Measurements from ENCODE around the gene FLT1. TPM values are rescaled to one million over a fixed set of nuclear protein-coding genes. Genes with fewer than 3 reads are reported as not detected.

FLT1 gene
- total and polyA plus RNA-seq, 7 experiments from 2014 or later: 1.7 to 2.7 (median 2.2) TPM

DNA sequence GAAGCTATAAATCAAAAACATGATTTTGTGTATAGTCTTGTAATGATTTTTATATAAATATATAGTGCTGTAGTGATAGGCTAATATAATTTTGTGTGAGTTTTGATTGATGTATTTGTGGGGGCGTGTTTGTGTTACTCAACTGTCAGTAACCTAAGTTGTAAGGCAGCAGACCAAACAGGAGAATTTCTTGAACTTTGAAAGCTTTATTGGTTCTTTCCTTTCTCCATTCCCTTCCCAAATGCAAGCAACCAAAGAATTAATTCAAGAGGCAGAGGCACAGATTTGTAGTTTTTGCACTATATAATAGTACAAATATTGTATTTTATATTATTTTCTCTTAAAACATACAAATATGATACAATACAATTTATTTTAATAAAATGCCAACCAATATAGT, 109.6 kb downstream of the FLT1 start:
- Histone ChIP-seq H3K4me1 (ENCODE audit: control insufficient read depth in 2 of 2, insufficient read depth in 2 of 2, low read length in 2 of 2) (no peaks in the 10 kb centered on the region), H3K27ac (ENCODE audit: low read depth, low read length) (no peak overlapping the region), H3K27me3 (ENCODE audit: control insufficient read depth in 2 of 2, insufficient read depth in 2 of 2, low read length in 2 of 2) (no peaks in the 10 kb centered on the region), H3K36me3 (ENCODE audit: control insufficient read depth in 2 of 3, insufficient read depth in 3 of 3, low read length in 3 of 3) (no peaks in the 10 kb centered on the region), H3K9me3 (ENCODE audit: control insufficient read depth in 2 of 3, low read length in 3 of 3) (no peaks in the 10 kb centered on the region), H3K4me3 (ENCODE audit: low read length) (no peak overlapping the region)
- intact Hi-C loops (cut with micrococcal nuclease): no loop called here
- DNase-seq (no peak), ATAC-seq (no peak)
- peaks cover 0 to 7% (median 0%) of the 10 kb centered on the region in 7 donors for H3K4me1 Mint-ChIP-seq
- peaks cover 0 to 12% (median 6%) of the 10 kb centered on the region in 5 donors for H3K36me3 Mint-ChIP-seq
- no peak overlapping the region for H3K4me3 Mint-ChIP-seq
- H3K27ac Mint-ChIP-seq: no peak overlapping the region
- no peaks in the 10 kb centered on the region for H3K9me3 Mint-ChIP-seq
- ChIA-PET CTCF (interaction anchor here (0.6 kb wide), 1 partner anchor 531 kb away, joined by 3 read pairs; no protein-coding TSS in a partner anchor), POLR2A (interaction anchor here (0.5 kb wide), 1 partner anchor 983 kb away, joined by 3 read pairs; no protein-coding TSS in a partner anchor)
- H3K27me3 Mint-ChIP-seq: peaks cover 0 to 19% (median 4%) of the 10 kb centered on the region in 5 donors

DNA sequence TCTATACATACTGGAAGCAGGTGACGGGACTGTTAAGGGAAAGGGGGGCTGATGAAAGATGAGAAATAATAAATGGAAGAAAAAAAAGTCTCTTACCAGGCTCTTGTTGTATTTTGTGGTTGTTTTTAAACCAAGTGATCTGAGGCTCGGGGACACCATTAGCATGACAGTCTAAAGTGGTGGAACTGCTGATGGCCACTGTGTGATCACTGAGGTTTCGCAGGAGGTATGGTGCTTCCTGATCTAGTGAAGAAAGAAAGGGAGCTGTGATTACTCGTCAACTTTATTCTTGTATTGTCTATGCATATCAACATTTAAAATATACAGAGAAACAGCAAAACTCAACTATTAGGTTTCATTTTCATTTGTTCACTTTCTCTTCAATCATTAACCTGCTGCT, 110.1 kb downstream of the FLT1 start:
- no peaks in the 10 kb centered on the region for H3K4me1 ChIP-seq (ENCODE audit: control insufficient read depth in 2 of 2, insufficient read depth in 2 of 2, low read length in 2 of 2)
- peaks cover 0 to 12% (median 6%) of the 10 kb centered on the region in 5 donors for H3K36me3 Mint-ChIP-seq
- H3K4me1 Mint-ChIP-seq: peaks cover 0 to 7% (median 0%) of the 10 kb centered on the region in 7 donors
- H3K27ac Mint-ChIP-seq: no peak overlapping the region
- POLR2A ChIA-PET: interaction anchor here (0.5 kb wide), 1 partner anchor 983 kb away, joined by 3 read pairs; no protein-coding TSS in a partner anchor
- no peak overlapping the region for H3K27ac ChIP-seq (ENCODE audit: low read depth, low read length)
- no peaks in the 10 kb centered on the region for H3K9me3 Mint-ChIP-seq
- no peak overlapping the region for H3K4me3 Mint-ChIP-seq
- intact Hi-C loops (cut with micrococcal nuclease): no loop called here
- no peaks in the 10 kb centered on the region for H3K27me3 ChIP-seq (ENCODE audit: control insufficient read depth in 2 of 2, insufficient read depth in 2 of 2, low read length in 2 of 2)
- peaks cover 0 to 17% (median 4%) of the 10 kb centered on the region in 5 donors for H3K27me3 Mint-ChIP-seq
- DNase-seq: no peak
- no peak for ATAC-seq
- CTCF ChIA-PET: no interaction called here
- H3K4me3 ChIP-seq (ENCODE audit: low read length): no peak overlapping the region
- no peaks in the 10 kb centered on the region for H3K9me3 ChIP-seq (ENCODE audit: control insufficient read depth in 2 of 3, low read length in 3 of 3)
- H3K36me3 ChIP-seq (ENCODE audit: control insufficient read depth in 2 of 3, insufficient read depth in 3 of 3, low read length in 3 of 3): no peaks in the 10 kb centered on the region

DNA sequence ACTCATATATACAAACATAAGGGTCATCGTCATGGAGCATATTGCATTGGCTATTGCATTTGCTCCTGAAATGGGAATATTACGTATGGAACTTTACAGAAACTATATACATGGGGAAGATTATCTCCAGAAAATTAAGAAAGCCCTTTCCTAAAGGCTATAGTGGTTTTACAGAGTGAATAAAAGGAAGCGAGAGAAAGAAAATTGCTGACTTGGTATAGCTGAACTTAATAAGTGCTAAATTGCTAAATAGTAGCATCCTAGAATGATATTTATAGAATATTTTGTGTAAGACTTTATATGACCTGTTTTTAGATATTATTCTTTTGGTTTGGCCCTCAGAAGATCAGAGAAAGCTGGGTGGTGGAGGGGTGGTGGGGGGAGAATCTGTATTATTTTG, 114.6 kb downstream of the FLT1 start:
- POLR2A ChIA-PET: no interaction called here
- Histone ChIP-seq H3K36me3 (ENCODE audit: control insufficient read depth in 2 of 3, insufficient read depth in 3 of 3, low read length in 3 of 3) (no peaks in the 10 kb centered on the region), H3K27ac (ENCODE audit: low read depth, low read length) (no peak overlapping the region), H3K4me1 (ENCODE audit: control insufficient read depth in 2 of 2, insufficient read depth in 2 of 2, low read length in 2 of 2) (no peaks in the 10 kb centered on the region), H3K4me3 (ENCODE audit: low read length) (no peak overlapping the region), H3K27me3 (ENCODE audit: control insufficient read depth in 2 of 2, insufficient read depth in 2 of 2, low read length in 2 of 2) (no peaks in the 10 kb centered on the region), H3K9me3 (ENCODE audit: control insufficient read depth in 2 of 3, low read length in 3 of 3) (no peaks in the 10 kb centered on the region)
- intact Hi-C loops (cut with micrococcal nuclease): no loop called here
- H3K36me3 Mint-ChIP-seq: peaks cover 0 to 12% (median 10%) of the 10 kb centered on the region in 5 donors
- H3K9me3 Mint-ChIP-seq: no peaks in the 10 kb centered on the region
- CTCF ChIA-PET: no interaction called here
- H3K27me3 Mint-ChIP-seq: peaks cover 2 to 26% (median 5%) of the 10 kb centered on the region in 5 donors
- H3K4me1 Mint-ChIP-seq: peaks cover 0 to 7% (median 0%) of the 10 kb centered on the region in 7 donors
- no peak overlapping the region for H3K4me3 Mint-ChIP-seq
- no peak overlapping the region for H3K27ac Mint-ChIP-seq
- ATAC-seq (no peak), DNase-seq (no peak)

- Histone ChIP-seq H3K27me3 (ENCODE audit: control insufficient read depth in 2 of 2, insufficient read depth in 2 of 2, low read length in 2 of 2) (no peaks in the 10 kb centered on the region), H3K4me1 (ENCODE audit: control insufficient read depth in 2 of 2, insufficient read depth in 2 of 2, low read length in 2 of 2) (no peaks in the 10 kb centered on the region), H3K36me3 (ENCODE audit: control insufficient read depth in 2 of 3, insufficient read depth in 3 of 3, low read length in 3 of 3) (no peaks in the 10 kb centered on the region), H3K27ac (ENCODE audit: low read depth, low read length) (no peak overlapping the region), H3K4me3 (ENCODE audit: low read length) (no peak overlapping the region), H3K9me3 (ENCODE audit: control insufficient read depth in 2 of 3, low read length in 3 of 3) (no peaks in the 10 kb centered on the region)
- intact Hi-C loops (cut with micrococcal nuclease): no loop called here
- POLR2A ChIA-PET: no interaction called here
- Mint-ChIP-seq H3K27ac (no peak overlapping the region), H3K4me3 (no peak overlapping the region), H3K27me3 (peaks cover 2 to 26% (median 5%) of the 10 kb centered on the region in 5 donors), H3K4me1 (peaks cover 0 to 2% (median 0%) of the 10 kb centered on the region in 7 donors), H3K9me3 (no peaks in the 10 kb centered on the region), H3K36me3 (peaks cover 0 to 11% (median 10%) of the 10 kb centered on the region in 5 donors)
- no peak for ATAC-seq
- CTCF ChIA-PET: no interaction called here
- DNase-seq: no peak
Measured at GRCh38 chr13:28379371-28380083, 115.4 kb downstream of the FLT1 start.

- no peaks in the 10 kb centered on the region for H3K9me3 Mint-ChIP-seq
- Histone ChIP-seq H3K4me3 (ENCODE audit: low read length) (no peak overlapping the region), H3K4me1 (ENCODE audit: control insufficient read depth in 2 of 2, insufficient read depth in 2 of 2, low read length in 2 of 2) (no peaks in the 10 kb centered on the region), H3K9me3 (ENCODE audit: control insufficient read depth in 2 of 3, low read length in 3 of 3) (no peaks in the 10 kb centered on the region), H3K27ac (ENCODE audit: low read depth, low read length) (no peak overlapping the region), H3K27me3 (ENCODE audit: control insufficient read depth in 2 of 2, insufficient read depth in 2 of 2, low read length in 2 of 2) (no peaks in the 10 kb centered on the region), H3K36me3 (ENCODE audit: control insufficient read depth in 2 of 3, insufficient read depth in 3 of 3, low read length in 3 of 3) (no peaks in the 10 kb centered on the region)
- DNase-seq (no peak), ATAC-seq (no peak)
- intact Hi-C loops (cut with micrococcal nuclease): no loop called here
- CTCF ChIA-PET: no interaction called here
- no peak overlapping the region for H3K27ac Mint-ChIP-seq
- POLR2A ChIA-PET: no interaction called here
- H3K4me3 Mint-ChIP-seq: no peak overlapping the region
- H3K4me1 Mint-ChIP-seq: peaks cover 0 to 1% (median 0%) of the 10 kb centered on the region in 7 donors
- H3K27me3 Mint-ChIP-seq: peaks cover 0 to 24% (median 4%) of the 10 kb centered on the region in 5 donors
- H3K36me3 Mint-ChIP-seq: peaks cover 0 to 8% (median 0%) of the 10 kb centered on the region in 5 donors
Measured at GRCh38 chr13:28376604-28377003, 118.3 kb downstream of the FLT1 start.

GRCh38 chr13:28375250-28375930, 119.5 kb downstream of the FLT1 start:
- peaks cover 0 to 8% (median 0%) of the 10 kb centered on the region in 5 donors for H3K36me3 Mint-ChIP-seq
- no peaks in the 10 kb centered on the region for H3K9me3 ChIP-seq (ENCODE audit: control insufficient read depth in 2 of 3, low read length in 3 of 3)
- no peak overlapping the region for H3K4me3 Mint-ChIP-seq
- H3K27ac ChIP-seq (ENCODE audit: low read depth, low read length): no peak overlapping the region
- H3K4me3 ChIP-seq (ENCODE audit: low read length): no peak overlapping the region
- no peaks in the 10 kb centered on the region for H3K4me1 ChIP-seq (ENCODE audit: control insufficient read depth in 2 of 2, insufficient read depth in 2 of 2, low read length in 2 of 2)
- no peak for ATAC-seq
- CTCF ChIA-PET: no interaction called here
- peaks cover 0 to 27% (median 4%) of the 10 kb centered on the region in 5 donors for H3K27me3 Mint-ChIP-seq
- POLR2A ChIA-PET: no interaction called here
- no peaks in the 10 kb centered on the region for H3K9me3 Mint-ChIP-seq
- H3K4me1 Mint-ChIP-seq: peaks cover 0 to 1% (median 0%) of the 10 kb centered on the region in 7 donors
- no peaks in the 10 kb centered on the region for H3K27me3 ChIP-seq (ENCODE audit: control insufficient read depth in 2 of 2, insufficient read depth in 2 of 2, low read length in 2 of 2)
- no peak for DNase-seq
- intact Hi-C loops (cut with micrococcal nuclease): no loop called here
- no peaks in the 10 kb centered on the region for H3K36me3 ChIP-seq (ENCODE audit: control insufficient read depth in 2 of 3, insufficient read depth in 3 of 3, low read length in 3 of 3)
- no peak overlapping the region for H3K27ac Mint-ChIP-seq

Data from naive thymus-derived CD4-positive, alpha-beta T cell (primary cell).